Ishikawa (cell line): ENCODE data around the gene CPNE2.

ENCODE experiments used
- EP300 ChIP-seq: IDR thresholded peaks from 2 replicates; pipeline ENCODE4 v1.6.1; 2012; ENCODE audit warnings: borderline replicate concordance
- MAX ChIP-seq: IDR thresholded peaks from 2 replicates; pipeline ENCODE4 v1.6.1; 2012
- NFIC ChIP-seq: IDR thresholded peaks from 2 replicates; pipeline ENCODE4 v1.6.1; 2012
- RAD21 ChIP-seq: IDR thresholded peaks from 2 replicates; pipeline ENCODE4 v1.6.1; 2012; ENCODE audit warnings: low read depth
- REST ChIP-seq: IDR thresholded peaks from 2 replicates; pipeline ENCODE4 v1.6.1; 2012; ENCODE audit warnings: low read depth, mild to moderate bottlenecking
- TAF1 ChIP-seq: IDR thresholded peaks from 2 replicates; pipeline ENCODE4 v1.6.1; 2012; ENCODE audit warnings: low read depth, mild to moderate bottlenecking
- TEAD4 ChIP-seq: IDR thresholded peaks from 2 replicates; pipeline ENCODE4 v1.6.1; 2012
- YY1 ChIP-seq: IDR thresholded peaks from 2 replicates; pipeline ENCODE4 v1.6.1; 2012; ENCODE audit warnings: low read depth

GRCh38 chr16:57091975-57092785 lies at the start of gene CPNE2:
- no peak for TF ChIP-seq MAX
- no peak for TF ChIP-seq NFIC
- no peak for TF ChIP-seq EP300
- TF ChIP-seq YY1 = no peak
- no peak for TF ChIP-seq TEAD4
- TF ChIP-seq TAF1 = no peak
- TF ChIP-seq RAD21 = no peak
- no peak for TF ChIP-seq REST
